HG03097 (cell line): Measurements from ENCODE around the gene RPAP2.

Source experiments
- ATAC-seq: cut with Tn5 transposase; IDR thresholded peaks from one replicate; pipeline ENCODE4 v1.9.1; 2021; ENCODE audit not compliant: unreplicated experiment, low FRiP score

Gene RPAP2

DNA sequence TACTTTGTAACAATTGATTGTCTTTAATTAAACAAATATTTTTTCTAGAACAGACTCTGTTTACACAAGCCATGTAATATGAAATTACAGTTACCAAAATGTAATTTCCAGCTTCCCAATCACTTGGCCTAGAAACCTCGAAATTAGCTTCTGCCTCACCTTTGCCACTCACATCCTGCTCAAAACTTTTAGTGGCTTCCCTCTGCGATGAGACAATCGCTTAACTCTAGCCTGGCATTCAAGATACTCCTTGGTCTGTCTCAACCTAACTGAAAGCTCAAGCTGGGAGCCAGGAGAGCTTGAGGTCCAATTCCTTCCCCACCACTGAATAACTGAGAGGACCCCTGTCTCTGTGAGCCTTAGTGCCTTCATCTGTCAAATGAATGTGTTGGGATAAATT lies 145.0 kb downstream of the RPAP2 start:
- no peak for ATAC-seq

GRCh38 chr1:92444351-92444750 lies 145.5 kb downstream of the RPAP2 start:
- no peak for ATAC-seq

DNA sequence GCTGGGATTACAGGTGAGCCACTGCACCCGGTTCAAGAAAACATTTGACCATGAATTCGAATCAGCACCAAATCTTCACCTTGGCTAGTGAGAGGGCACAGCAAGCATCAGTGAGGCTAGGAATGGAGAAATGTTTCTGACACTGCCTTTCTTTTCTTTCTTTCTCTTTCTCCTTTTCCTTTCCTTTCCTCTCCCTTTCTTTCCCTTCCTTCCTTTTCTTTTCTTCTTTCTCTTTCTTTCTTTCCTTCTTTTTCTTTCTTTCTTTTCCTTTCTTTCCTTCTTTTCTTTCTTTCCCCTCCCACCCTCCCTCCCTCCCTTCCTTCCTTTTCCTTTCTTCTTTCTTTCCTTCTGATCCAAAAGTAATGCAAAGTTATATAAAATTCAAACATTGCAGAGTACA lies 147.0 kb downstream of the RPAP2 start:
- ATAC-seq = no peak

GRCh38 chr1:92446546-92446945 lies 147.7 kb downstream of the RPAP2 start:
- ATAC-seq = no peak

DNA sequence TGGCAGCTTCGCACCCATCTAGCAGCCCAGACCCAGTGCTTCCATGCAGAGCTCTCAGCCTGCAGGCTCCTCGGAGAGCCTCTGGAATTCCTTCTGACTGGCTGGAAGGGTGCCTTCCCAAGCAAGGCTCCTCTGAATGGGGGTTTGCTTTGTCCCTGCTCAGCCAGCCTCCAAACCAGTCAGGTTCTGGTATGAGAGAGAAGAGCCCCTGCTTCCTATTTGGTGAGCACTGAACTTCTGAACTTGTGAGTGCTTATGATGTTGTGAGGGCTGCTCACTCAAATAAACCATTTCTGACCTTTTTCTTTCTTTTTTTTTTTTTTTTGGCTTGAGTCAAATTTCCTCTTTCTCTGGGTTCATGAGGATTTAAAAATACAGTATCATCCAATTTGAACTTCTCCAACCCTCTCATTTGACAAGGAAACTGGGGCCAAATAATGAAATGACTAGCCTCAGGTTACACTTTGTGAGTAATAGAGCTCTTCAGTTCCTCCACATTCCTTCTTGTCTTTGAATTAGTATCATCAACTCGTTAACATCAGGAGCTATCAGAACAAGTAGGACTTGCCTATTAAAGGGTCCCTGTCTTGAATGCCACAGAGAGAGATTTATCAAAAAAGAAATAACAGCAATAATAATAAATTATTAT lies 148.3 kb downstream of the RPAP2 start:
- no peak for ATAC-seq

- ATAC-seq = no peak
These were observed 149.1 kb downstream of the RPAP2 start for GRCh38 chr1:92447976-92448375.
